ENCODE measurements around the gene LINGO1. TPM values are rescaled to one million over a fixed set of nuclear protein-coding genes. Genes with fewer than 3 reads are reported as not detected.

The LINGO1 gene
- total and polyA plus RNA-seq, 9 of the 15 experiments (the other 6 are each of a cell fraction or from before 2014, with no cell fraction given): 0.07 to 15.3 (median 2.1) TPM

- CTCF ChIA-PET (ENCODE audit: low intra/inter-chr PET ratio): interaction anchor here (1.2 kb wide), 1 partner anchor 172 kb away, joined by 5 read pairs; no protein-coding TSS in a partner anchor
- no peak overlapping the region for H3K27ac ChIP-seq (ENCODE audit: extremely low read depth, low read depth, low read length)
- no TSS peak for BruUV-seq (replicated peaks)
- H3K27me3 ChIP-seq (ENCODE audit: control insufficient read depth in 2 of 2, insufficient read depth in 2 of 2, low read length in 2 of 2): peaks cover 14 to 47% of the 10 kb centered on the region in 2 experiments
- ATAC-seq: no peak
- TF ChIP-seq ZBTB1 (CRISPR knock-in tag; IDR thresholded peaks at IDR 0.05; ENCODE audit: borderline replicate concordance, low read depth): no peak
- TF ChIP-seq BRD4 (IDR thresholded peaks at IDR 0.05): no peak
- no peak for TF ChIP-seq NELFE (IDR thresholded peaks at IDR 0.05; ENCODE audit: insufficient read depth, insufficient read length)
- no peak for TF ChIP-seq PTBP1 (IDR thresholded peaks at IDR 0.05; ENCODE audit: low read depth, low read length)
- H3K36me3 ChIP-seq (ENCODE audit: control insufficient read depth, insufficient read depth, low read length): no peaks in the 10 kb centered on the region
- no peak overlapping the region for H3K4me2 ChIP-seq (ENCODE audit: insufficient read depth, low read length)
- no peak for FAIRE-seq
- no peaks in the 10 kb centered on the region; a peak in 1 of 5 replicates for H3K4me1 ChIP-seq (replicated peaks in 1 of 2; ENCODE audit: control insufficient read depth in 2 of 2, insufficient read depth in 2 of 2, low read length in 2 of 2)
- WGBS (ENCODE audit: insufficient coverage, low coverage, missing lambda C conversion rate): 10% methylated on average over 3 of the region's 3 CpGs
- H3K4me3 ChIP-seq: no peak overlapping the region
- in situ Hi-C loops (cut with MboI) (no loop called here), intact Hi-C loops (cut with micrococcal nuclease) (no loop called here)
- no peaks in the 10 kb centered on the region; the same call in none of the 2 replicates for H4K20me1 ChIP-seq (replicated peaks; ENCODE audit: control insufficient read depth, insufficient read depth, low read length)
- H3K9me3 ChIP-seq (replicated peaks; ENCODE audit: control insufficient read depth, insufficient read depth, low read depth, low read length): no peaks in the 10 kb centered on the region
- no peaks in the 10 kb centered on the region for H3K79me2 ChIP-seq (ENCODE audit: control insufficient read depth, insufficient read depth, low read length)
- POLR2A ChIA-PET: interaction anchor here (0.7 kb wide), 1 partner anchor 46 kb away, joined by 3 read pairs; no protein-coding TSS in a partner anchor
- H3K9ac ChIP-seq (ENCODE audit: insufficient read depth in 1 of 2, low read depth in 2 of 2, low read length in 2 of 2): no peak overlapping the region
- no peak overlapping the region for H2AFZ ChIP-seq (ENCODE audit: low read depth, low read length)
- no peak for DNase-seq (ENCODE audit: extremely low read depth in 1 of 4, low spot score in 3 of 4)
- H3K9me1 ChIP-seq (ENCODE audit: control insufficient read depth, insufficient read depth, low read length): no peaks in the 10 kb centered on the region
Observed at GRCh38 chr15:77649610-77650009, 16.9 kb upstream of the LINGO1 start.

GRCh38 chr15:77649017-77649416 lies 16.3 kb upstream of the LINGO1 start:
- ATAC-seq: no peak
- no TSS peak for BruUV-seq (replicated peaks)
- Histone ChIP-seq H3K4me3 (no peak overlapping the region), H4K20me1 (replicated peaks; ENCODE audit: control insufficient read depth, insufficient read depth, low read length) (no peaks in the 10 kb centered on the region; the same call in none of the 2 replicates), H3K79me2 (ENCODE audit: control insufficient read depth, insufficient read depth, low read length) (no peaks in the 10 kb centered on the region), H3K9me1 (ENCODE audit: control insufficient read depth, insufficient read depth, low read length) (no peaks in the 10 kb centered on the region), H2AFZ (ENCODE audit: low read depth, low read length) (no peak overlapping the region), H3K9me3 (replicated peaks; ENCODE audit: control insufficient read depth, insufficient read depth, low read depth, low read length) (no peaks in the 10 kb centered on the region), H3K27me3 (ENCODE audit: control insufficient read depth in 2 of 2, insufficient read depth in 2 of 2, low read length in 2 of 2) (peaks cover 14 to 53% of the 10 kb centered on the region in 2 experiments), H3K9ac (ENCODE audit: insufficient read depth in 1 of 2, low read depth in 2 of 2, low read length in 2 of 2) (no peak overlapping the region), H3K4me2 (ENCODE audit: insufficient read depth, low read length) (no peak overlapping the region), H3K27ac (ENCODE audit: extremely low read depth, low read depth, low read length) (no peak overlapping the region), H3K4me1 (replicated peaks in 1 of 2; ENCODE audit: control insufficient read depth in 2 of 2, insufficient read depth in 2 of 2, low read length in 2 of 2) (no peaks in the 10 kb centered on the region), H3K36me3 (ENCODE audit: control insufficient read depth, insufficient read depth, low read length) (no peaks in the 10 kb centered on the region)
- intact Hi-C loops (cut with micrococcal nuclease): no loop called here
- DNase-seq (ENCODE audit: extremely low read depth in 1 of 4, low spot score in 3 of 4): no peak
- FAIRE-seq: no peak
- ChIA-PET POLR2A (interaction anchor here (0.7 kb wide), 1 partner anchor 46 kb away, joined by 3 read pairs; no protein-coding TSS in a partner anchor), CTCF (ENCODE audit: low intra/inter-chr PET ratio) (no interaction called here)
- in situ Hi-C loops (cut with MboI): no loop called here
- 3% methylated on average over 6 of the region's 6 CpGs for WGBS (ENCODE audit: insufficient coverage, low coverage, missing lambda C conversion rate)
- TF ChIP-seq, protein P1, sequence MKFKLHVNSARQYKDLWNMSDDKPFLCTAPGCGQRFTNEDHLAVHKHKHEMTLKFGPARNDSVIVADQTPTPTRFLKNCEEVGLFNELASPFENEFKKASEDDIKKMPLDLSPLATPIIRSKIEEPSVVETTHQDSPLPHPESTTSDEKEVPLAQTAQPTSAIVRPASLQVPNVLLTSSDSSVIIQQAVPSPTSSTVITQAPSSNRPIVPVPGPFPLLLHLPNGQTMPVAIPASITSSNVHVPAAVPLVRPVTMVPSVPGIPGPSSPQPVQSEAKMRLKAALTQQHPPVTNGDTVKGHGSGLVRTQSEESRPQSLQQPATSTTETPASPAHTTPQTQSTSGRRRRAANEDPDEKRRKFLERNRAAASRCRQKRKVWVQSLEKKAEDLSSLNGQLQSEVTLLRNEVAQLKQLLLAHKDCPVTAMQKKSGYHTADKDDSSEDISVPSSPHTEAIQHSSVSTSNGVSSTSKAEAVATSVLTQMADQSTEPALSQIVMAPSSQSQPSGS (CRISPR knock-in tag; IDR thresholded peaks at IDR 0.05): no peak
- no peak for TF ChIP-seq TRIM25 (IDR thresholded peaks at IDR 0.05; ENCODE audit: borderline replicate concordance)
- no peak for TF ChIP-seq NR2C2 (CRISPR knock-in tag; IDR thresholded peaks at IDR 0.05)
- no peak for TF ChIP-seq NR2C2 (tag; IDR thresholded peaks at IDR 0.05)
- no peak for TF ChIP-seq RUNX1 (IDR thresholded peaks at IDR 0.05; ENCODE audit: low read depth)
- no peak for TF ChIP-seq ZNF584 (CRISPR knock-in tag; IDR thresholded peaks at IDR 0.05; ENCODE audit: low read depth)
- no peak for TF ChIP-seq NFYB (IDR thresholded peaks at IDR 0.05; ENCODE audit: extremely low read depth, insufficient read length)
- no peak for TF ChIP-seq RBM15 (IDR thresholded peaks at IDR 0.05; ENCODE audit: insufficient read depth, low read length)
- no peak for TF ChIP-seq HIVEP1 (CRISPR knock-in tag; IDR thresholded peaks at IDR 0.05)
- no peak for TF ChIP-seq SMC3 (conservative IDR thresholded peaks at IDR 0.05; ENCODE audit: insufficient read depth, low read depth, low read length)
- TF ChIP-seq TARDBP (IDR thresholded peaks at IDR 0.05): no peak
